ENCODE results near the gene RSAD1.

Gene RSAD1

GRCh38 chr17:50521514-50521913, 42.9 kb downstream of the RSAD1 start:
- H3K27ac ChIP-seq (ENCODE audit: low read length): no peak overlapping the region

GRCh38 chr17:50522766-50523165, 44.1 kb downstream of the RSAD1 start:
- Histone ChIP-seq H3K9me3 (replicated peaks; ENCODE audit: insufficient read depth, low read length) (no peaks in the 10 kb centered on the region), H3K4me3 (ENCODE audit: low read length) (no peak overlapping the region), H3K27me3 (replicated peaks; ENCODE audit: insufficient read depth, low read length) (no peaks in the 10 kb centered on the region), H2AFZ (ENCODE audit: low read length) (no peak overlapping the region), H4K20me1 (ENCODE audit: insufficient read depth, low read length) (no peaks in the 10 kb centered on the region), H3K4me1 (ENCODE audit: low read length) (no peaks in the 10 kb centered on the region), H3K27ac (ENCODE audit: low read length) (no peak overlapping the region), H3K9me2 (replicated peaks; ENCODE audit: insufficient read depth, low read length) (no peaks in the 10 kb centered on the region), H3F3A (ENCODE audit: insufficient read depth, low read length) (no peaks in the 10 kb centered on the region), H3K4me2 (ENCODE audit: low read depth, low read length) (no peak overlapping the region), H3K36me3 (replicated peaks; ENCODE audit: insufficient read depth, low read length) (no peaks in the 10 kb centered on the region), H3K79me2 (ENCODE audit: low read length) (no peaks in the 10 kb centered on the region), H3K9ac (ENCODE audit: low read length) (no peak overlapping the region)
- DNase-seq: no peak
- TF ChIP-seq CTCF (IDR thresholded peaks at IDR 0.05; ENCODE audit: low read length) (no peak), EZH2 (optimal IDR thresholded peaks at IDR 0.05; ENCODE audit: low read depth, low read length) (no peak), EZH2phosphoT487 (IDR thresholded peaks at IDR 0.05; ENCODE audit: low read length) (no peak)

More at GRCh38 chr17:50521514-50521913, 42.9 kb downstream of the RSAD1 start:
- H3K36me3 ChIP-seq (replicated peaks; ENCODE audit: insufficient read depth, low read length): no peaks in the 10 kb centered on the region
- TF ChIP-seq EZH2phosphoT487 (IDR thresholded peaks at IDR 0.05; ENCODE audit: low read length) (no peak), EZH2 (optimal IDR thresholded peaks at IDR 0.05; ENCODE audit: low read depth, low read length) (no peak), CTCF (IDR thresholded peaks at IDR 0.05; ENCODE audit: low read length) (no peak)
- H3F3A ChIP-seq (ENCODE audit: insufficient read depth, low read length): no peaks in the 10 kb centered on the region
- no peaks in the 10 kb centered on the region for H3K9me2 ChIP-seq (replicated peaks; ENCODE audit: insufficient read depth, low read length)
- H2AFZ ChIP-seq (ENCODE audit: low read length): no peak overlapping the region
- no peaks in the 10 kb centered on the region for H3K27me3 ChIP-seq (replicated peaks; ENCODE audit: insufficient read depth, low read length)
- no peak overlapping the region for H3K4me3 ChIP-seq (ENCODE audit: low read length)
- no peaks in the 10 kb centered on the region for H3K79me2 ChIP-seq (ENCODE audit: low read length)
- no peaks in the 10 kb centered on the region for H3K9me3 ChIP-seq (replicated peaks; ENCODE audit: insufficient read depth, low read length)
- H3K4me1 ChIP-seq (ENCODE audit: low read length): no peaks in the 10 kb centered on the region
- no peak overlapping the region for H3K9ac ChIP-seq (ENCODE audit: low read length)
- H4K20me1 ChIP-seq (ENCODE audit: insufficient read depth, low read length): no peaks in the 10 kb centered on the region
- DNase-seq: no peak
- H3K4me2 ChIP-seq (ENCODE audit: low read depth, low read length): no peak overlapping the region

DNA sequence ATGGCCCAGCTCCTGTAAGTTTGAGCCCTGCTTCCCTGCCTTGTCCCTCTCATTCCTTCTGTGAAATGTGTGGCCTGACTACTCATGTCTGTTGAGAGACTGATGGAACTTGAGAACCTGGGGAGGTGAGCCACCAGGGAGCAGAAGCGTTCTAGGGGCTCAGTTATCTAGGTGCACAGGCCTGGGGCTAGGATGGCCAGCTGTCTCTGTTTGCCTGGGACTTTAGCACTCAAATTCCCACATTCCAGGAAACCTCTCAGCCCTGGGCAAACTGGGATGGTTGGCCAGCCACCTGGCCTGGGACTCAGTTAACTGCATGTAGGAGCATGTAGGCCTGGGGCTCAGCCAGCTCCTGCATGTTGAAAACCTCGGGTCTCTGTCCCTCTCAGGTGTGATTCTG, 44.5 kb downstream of the RSAD1 start:
- TF ChIP-seq CTCF (IDR thresholded peaks at IDR 0.05; ENCODE audit: low read length): no peak
- no peak for TF ChIP-seq EZH2phosphoT487 (IDR thresholded peaks at IDR 0.05; ENCODE audit: low read length)
- TF ChIP-seq EZH2 (optimal IDR thresholded peaks at IDR 0.05; ENCODE audit: low read depth, low read length): no peak

More for the DNA sequence above, 44.5 kb downstream of the RSAD1 start:
- Histone ChIP-seq H3K4me3 (ENCODE audit: low read length) (no peak overlapping the region), H4K20me1 (ENCODE audit: insufficient read depth, low read length) (no peaks in the 10 kb centered on the region), H3K36me3 (replicated peaks; ENCODE audit: insufficient read depth, low read length) (no peaks in the 10 kb centered on the region), H3K4me2 (ENCODE audit: low read depth, low read length) (no peak overlapping the region), H3F3A (ENCODE audit: insufficient read depth, low read length) (no peaks in the 10 kb centered on the region), H3K27ac (ENCODE audit: low read length) (no peak overlapping the region), H3K9ac (ENCODE audit: low read length) (no peak overlapping the region), H2AFZ (ENCODE audit: low read length) (no peak overlapping the region), H3K4me1 (ENCODE audit: low read length) (no peaks in the 10 kb centered on the region), H3K79me2 (ENCODE audit: low read length) (no peaks in the 10 kb centered on the region), H3K27me3 (replicated peaks; ENCODE audit: insufficient read depth, low read length) (no peaks in the 10 kb centered on the region), H3K9me2 (replicated peaks; ENCODE audit: insufficient read depth, low read length) (no peaks in the 10 kb centered on the region), H3K9me3 (replicated peaks; ENCODE audit: insufficient read depth, low read length) (no peaks in the 10 kb centered on the region)
- no peak for DNase-seq
